Body of pancreas (tissue), 4 donors: Measurements from ENCODE around the gene EIF4E. TPM values are rescaled to one million over a fixed set of nuclear protein-coding genes. Genes with fewer than 3 reads are reported as not detected.

Source experiments
- ATAC-seq: fragments of 150-250 bp; one replicate; pipeline ENCODE4 v1.9.1; 2016
- DNase-seq, 4 donors: peaks; one replicate each; pipeline ENCODE4 v3.0.0-alpha.2; 2019
- H3K27ac ChIP-seq, 4 donors: fragments of 200-600 bp; sonication (generic); 1 replicate in 3 of 4; 2 replicates in 1 of 4; pipeline versions ENCODE4 v1.5.1 to v1.6.1; 2016 to 2019; ENCODE audit warnings: mild to moderate bottlenecking in 1 of 4, mixed read lengths in 1 of 4, moderate library complexity in 1 of 4
- H3K27me3 ChIP-seq, 2 donors: fragments of 200-600 bp; sonication (generic); one replicate each; pipeline ENCODE4 v1.6.0; 2016; ENCODE audit warnings: mild to moderate bottlenecking in 1 of 2
- H3K36me3 ChIP-seq, 2 donors: fragments of 200-600 bp; sonication (generic); replicated peaks in 1 of 2; 2 replicates each; pipeline ENCODE4 v1.5.1; 2016; ENCODE audit warnings: low read depth in 2 of 2; ENCODE audit not compliant: insufficient read depth in 1 of 2
- H3K4me1 ChIP-seq: fragments of 200-600 bp; sonication (generic); one replicate; pipeline ENCODE4 v1.6.0; 2016
- H3K4me3 ChIP-seq, 2 donors: fragments of 200-600 bp; sonication (generic); 1 replicate in 1 of 2; 2 replicates in 1 of 2; pipeline ENCODE4 v1.5.1; 2016 to 2019
- H3K9me3 ChIP-seq, 3 donors: fragments of 200-600 bp; sonication (generic); 1 replicate in 2 of 3; 2 replicates in 1 of 3; pipeline ENCODE4 v1.5.1; 2016
- POLR2A ChIP-seq, 3 donors: fragments of 450-650 bp; IDR thresholded peaks; one replicate each; pipeline ENCODE4 v1.6.1; 2016; ENCODE audit warnings: antibody characterized with exemption in 3 of 3, mild to moderate bottlenecking in 2 of 3
- WGBS, 2 donors: methylation state at CpG; one replicate each; pipeline ENCODE4 v1.1.5; 2017; 5-methylcytosine and 5-hydroxymethylcytosine counted together
- intact Hi-C: fragments of 100-400 bp; cut with DNase I; formaldehyde crosslinking; loops from one replicate; pipeline ENCODE4 v1.15.1; 2023
- total RNA-seq, 2 donors: library from RNA; depleted of rRNA; stranded (reverse); fragments of >200 nt; gene quantifications; one replicate each; pipeline ENCODE4 v1.1.0, GENCODE V29; 2016
- TF ChIP-seq, protein P1 (sequence below), 7 experiments: fragments of 450-650 bp in 4 of 7; fragments of 200-600 bp in 3 of 7; sonication (generic) in 3 of 7; IDR thresholded peaks; one replicate each; pipeline ENCODE4 v1.5.1; 2016 to 2019; ENCODE audit warnings: antibody characterized with exemption in 7 of 7

The EIF4E gene
- total RNA-seq, 2 donors from 2014 or later, result 31.1 to 67.9 TPM

DNA sequence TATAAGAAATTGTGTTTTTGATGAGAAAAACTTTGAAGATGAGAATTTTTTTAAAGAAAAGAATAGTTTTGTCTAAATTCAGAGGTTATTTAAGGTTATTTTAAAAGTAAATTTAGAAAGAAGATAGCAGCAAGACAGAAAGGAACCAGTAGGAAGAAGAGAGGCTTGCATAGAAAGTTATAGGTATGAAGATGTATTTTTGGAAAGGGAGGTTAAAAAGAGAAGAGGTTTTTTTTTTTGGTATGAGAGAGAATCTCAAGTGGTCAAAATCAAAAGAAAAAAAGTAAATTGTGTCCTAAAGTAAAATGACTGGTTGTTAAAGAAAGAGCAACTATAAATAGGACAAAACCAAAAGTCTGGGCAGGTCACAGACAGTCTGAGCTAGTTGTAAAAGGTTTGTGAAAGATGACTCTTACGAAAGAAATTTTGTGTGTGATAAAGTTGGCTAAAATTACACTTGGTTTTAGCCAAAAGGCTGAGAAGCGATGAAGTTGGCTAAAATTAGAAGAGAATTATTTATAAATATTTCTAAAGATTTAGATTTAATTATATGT lies 16.4 kb upstream of the EIF4E start:
- intact Hi-C loops, result no loop called here
- Histone ChIP-seq H3K27ac (no peak overlapping the region), H3K36me3 (no peaks in the 10 kb centered on the region), H3K4me3 (no peak overlapping the region), H3K4me1 (no peaks in the 10 kb centered on the region), H3K27me3 (no peaks in the 10 kb centered on the region), H3K9me3 (no peaks in the 10 kb centered on the region)
- WGBS, 2 donors, result 81 to 85% methylated on average over 2 of the region's 2 CpGs
- DNase-seq, result no peak
- no peak for ATAC-seq
- no peak for TF ChIP-seq POLR2A (IDR thresholded peaks at IDR 0.05)
- TF ChIP-seq, protein P1, sequence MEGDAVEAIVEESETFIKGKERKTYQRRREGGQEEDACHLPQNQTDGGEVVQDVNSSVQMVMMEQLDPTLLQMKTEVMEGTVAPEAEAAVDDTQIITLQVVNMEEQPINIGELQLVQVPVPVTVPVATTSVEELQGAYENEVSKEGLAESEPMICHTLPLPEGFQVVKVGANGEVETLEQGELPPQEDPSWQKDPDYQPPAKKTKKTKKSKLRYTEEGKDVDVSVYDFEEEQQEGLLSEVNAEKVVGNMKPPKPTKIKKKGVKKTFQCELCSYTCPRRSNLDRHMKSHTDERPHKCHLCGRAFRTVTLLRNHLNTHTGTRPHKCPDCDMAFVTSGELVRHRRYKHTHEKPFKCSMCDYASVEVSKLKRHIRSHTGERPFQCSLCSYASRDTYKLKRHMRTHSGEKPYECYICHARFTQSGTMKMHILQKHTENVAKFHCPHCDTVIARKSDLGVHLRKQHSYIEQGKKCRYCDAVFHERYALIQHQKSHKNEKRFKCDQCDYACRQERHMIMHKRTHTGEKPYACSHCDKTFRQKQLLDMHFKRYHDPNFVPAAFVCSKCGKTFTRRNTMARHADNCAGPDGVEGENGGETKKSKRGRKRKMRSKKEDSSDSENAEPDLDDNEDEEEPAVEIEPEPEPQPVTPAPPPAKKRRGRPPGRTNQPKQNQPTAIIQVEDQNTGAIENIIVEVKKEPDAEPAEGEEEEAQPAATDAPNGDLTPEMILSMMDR (IDR thresholded peaks at IDR 0.05), result no peak

GRCh38 chr4:98939892-98940298 lies 11.0 kb upstream of the EIF4E start:
- Histone ChIP-seq H3K36me3 (no peaks in the 10 kb centered on the region), H3K27me3 (no peaks in the 10 kb centered on the region), H3K9me3 (no peaks in the 10 kb centered on the region), H3K4me3 (no peak overlapping the region), H3K27ac (no peak overlapping the region), H3K4me1 (peaks cover 4% of the 10 kb centered on the region)
- intact Hi-C loops, result loop anchor here (10.0 kb wide), 1 partner anchor 45 kb away; no protein-coding TSS in a partner anchor
- ATAC-seq (peak; percentile 65), DNase-seq (peak in 1 of 4 donors; percentile 16)
- TF ChIP-seq, protein P1 (IDR thresholded peaks at IDR 0.05), result peak; percentile 46 to 67 (median 63)
- no peak for TF ChIP-seq POLR2A (IDR thresholded peaks at IDR 0.05)
- WGBS, 2 donors, result 15 to 16% methylated on average over 2 of the region's 2 CpGs

DNA sequence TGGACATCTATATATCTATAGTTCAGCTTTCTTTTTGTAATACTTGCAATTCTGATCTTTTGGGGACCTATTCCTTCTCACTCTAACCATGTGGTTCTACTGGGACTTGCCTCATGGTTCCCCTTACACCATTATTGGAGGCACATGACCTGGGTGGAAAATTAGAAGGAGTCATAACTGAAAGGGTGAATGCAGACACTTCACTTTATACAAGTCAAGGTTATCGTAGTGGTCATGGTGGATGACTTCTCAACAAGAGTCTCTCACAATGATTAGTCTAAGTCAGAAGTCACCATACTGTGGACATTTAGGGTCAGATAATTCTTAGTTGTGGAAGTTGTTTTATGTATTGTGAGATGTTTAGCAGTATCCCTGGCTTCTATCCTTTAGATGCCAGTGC lies 10.5 kb upstream of the EIF4E start:
- peaks cover 5% of the 10 kb centered on the region for H3K4me1 ChIP-seq
- ATAC-seq (no peak), DNase-seq (no peak)
- H3K27me3 ChIP-seq, result no peaks in the 10 kb centered on the region
- H3K4me3 ChIP-seq, result no peak overlapping the region
- no peak for TF ChIP-seq POLR2A (IDR thresholded peaks at IDR 0.05)
- TF ChIP-seq, protein P1 (IDR thresholded peaks at IDR 0.05), result no peak
- no peaks in the 10 kb centered on the region for H3K9me3 ChIP-seq
- WGBS, 2 donors, result 46 to 69% methylated on average over 1 of the region's 1 CpG
- H3K27ac ChIP-seq, result no peak overlapping the region
- intact Hi-C loops, result loop anchor here (10.0 kb wide), 1 partner anchor 45 kb away; no protein-coding TSS in a partner anchor
- H3K36me3 ChIP-seq, result no peaks in the 10 kb centered on the region

DNA sequence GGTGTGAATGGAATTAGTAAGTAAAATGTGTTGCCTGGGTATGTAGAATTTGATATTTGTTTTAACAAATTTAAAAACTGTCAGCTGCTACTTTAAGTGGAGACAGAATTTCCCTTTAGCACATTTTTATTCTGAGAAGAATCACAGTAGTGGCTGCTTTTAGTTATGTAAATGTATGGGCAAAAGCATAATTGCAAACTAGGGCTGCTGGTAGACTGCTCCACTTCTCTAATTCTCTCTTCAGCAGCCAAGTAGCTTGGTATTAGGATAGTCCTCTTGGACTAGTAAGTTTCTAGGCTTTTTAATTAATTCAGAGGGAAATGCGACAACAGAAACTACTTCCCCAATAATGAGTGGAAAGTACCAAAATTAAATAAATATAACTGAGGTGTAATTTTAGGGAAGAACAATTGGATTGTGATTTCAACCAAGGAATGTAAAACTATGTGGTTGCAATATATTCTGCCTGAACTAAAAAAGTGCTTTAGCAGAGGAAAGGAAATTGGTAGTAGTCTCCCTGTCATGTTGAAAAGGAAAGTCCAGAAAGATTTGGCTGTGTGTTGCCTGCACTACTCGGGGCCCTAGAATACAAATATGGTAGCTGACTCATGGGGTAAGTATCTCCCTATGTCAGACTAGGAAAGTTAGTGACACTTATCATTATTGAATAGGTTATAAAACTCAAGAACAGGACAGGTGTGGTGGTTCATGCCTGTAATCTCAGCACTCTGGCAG lies 9.2 kb upstream of the EIF4E start:
- H3K36me3 ChIP-seq, result no peaks in the 10 kb centered on the region
- H3K27ac ChIP-seq, result no peak overlapping the region
- DNase-seq, result no peak
- intact Hi-C loops, result loop anchor here (10.0 kb wide), 1 partner anchor 47 kb away; no protein-coding TSS in a partner anchor
- 59 to 61% methylated on average over 2 of the region's 2 CpGs for WGBS, 2 donors
- H3K9me3 ChIP-seq, result no peaks in the 10 kb centered on the region
- no peak for ATAC-seq
- peaks cover 5% of the 10 kb centered on the region for H3K4me1 ChIP-seq
- TF ChIP-seq POLR2A (IDR thresholded peaks at IDR 0.05), result no peak
- TF ChIP-seq, protein P1 (IDR thresholded peaks at IDR 0.05), result no peak
- no peaks in the 10 kb centered on the region for H3K27me3 ChIP-seq
- no peak overlapping the region for H3K4me3 ChIP-seq
